RWPE2 (cell line): ENCODE measurements around the gene ASIC1.

Experiments used
- ATAC-seq: fragments of 200-7000 bp; cut with Tn5 transposase; 3 replicates; pipeline ENCODE4 v1.9.1; 2021; ENCODE audit warnings: low read depth
- DNase-seq: peaks from one replicate; pipeline ENCODE4 v3.0.0-alpha.2; 2020; ENCODE audit warnings: low spot score
- H3K27ac ChIP-seq: fragments of 450-650 bp; 2 replicates; pipeline ENCODE4 v1.5.1; 2017; ENCODE audit warnings: mild to moderate bottlenecking; ENCODE audit not compliant: poor library complexity, severe bottlenecking
- H3K27me3 ChIP-seq: fragments of 250-450 bp; sonication (Bioruptor Pico); 2 replicates; pipeline ENCODE4 v1.5.1; 2021; ENCODE audit warnings: mild to moderate bottlenecking, moderate library complexity; ENCODE audit not compliant: insufficient read depth, poor library complexity, severe bottlenecking
- H3K36me3 ChIP-seq: fragments of 250-450 bp; sonication (Bioruptor Pico); 2 replicates; pipeline ENCODE4 v1.5.1; 2020; ENCODE audit warnings: low read depth, mild to moderate bottlenecking, moderate library complexity
- H3K4me1 ChIP-seq: fragments of 250-450 bp; sonication (Bioruptor Pico); 2 replicates; pipeline ENCODE4 v1.5.1; 2021; ENCODE audit warnings: mild to moderate bottlenecking, moderate library complexity; ENCODE audit not compliant: insufficient read depth, poor library complexity, severe bottlenecking
- H3K4me3 ChIP-seq: fragments of 250-450 bp; sonication (Bioruptor Pico); 2 replicates; pipeline ENCODE4 v1.5.1; 2021; ENCODE audit warnings: mild to moderate bottlenecking, moderate library complexity; ENCODE audit not compliant: severe bottlenecking
- H3K9me3 ChIP-seq: fragments of 250-450 bp; sonication (Bioruptor Pico); 2 replicates; pipeline ENCODE4 v1.5.1; 2021; ENCODE audit warnings: mild to moderate bottlenecking, moderate library complexity; ENCODE audit not compliant: severe bottlenecking
- TF ChIP-seq, protein P1 (sequence below): fragments of 450-650 bp; IDR thresholded peaks from one replicate; pipeline ENCODE4 v1.5.1; 2017; ENCODE audit warnings: mild to moderate bottlenecking, moderate library complexity; ENCODE audit not compliant: poor library complexity, severe bottlenecking

Gene ASIC1

GRCh38 chr12:50057000-50057841, at the start of gene ASIC1:
ASIC1 (plus strand) TSS chr12:50057596; CDS start chr12:50058767, 1,171 bp downstream.
- Histone ChIP-seq H3K9me3 (no peaks in the 10 kb centered on the region), H3K4me3 (peak within 1 kb of the TSS; percentile 47), H3K4me1 (peaks cover 6% of the 10 kb centered on the region), H3K36me3 (no peaks in the 10 kb centered on the region), H3K27ac (no peak within 1 kb of the TSS), H3K27me3 (no peaks in the 10 kb centered on the region)
- TF ChIP-seq, protein P1, sequence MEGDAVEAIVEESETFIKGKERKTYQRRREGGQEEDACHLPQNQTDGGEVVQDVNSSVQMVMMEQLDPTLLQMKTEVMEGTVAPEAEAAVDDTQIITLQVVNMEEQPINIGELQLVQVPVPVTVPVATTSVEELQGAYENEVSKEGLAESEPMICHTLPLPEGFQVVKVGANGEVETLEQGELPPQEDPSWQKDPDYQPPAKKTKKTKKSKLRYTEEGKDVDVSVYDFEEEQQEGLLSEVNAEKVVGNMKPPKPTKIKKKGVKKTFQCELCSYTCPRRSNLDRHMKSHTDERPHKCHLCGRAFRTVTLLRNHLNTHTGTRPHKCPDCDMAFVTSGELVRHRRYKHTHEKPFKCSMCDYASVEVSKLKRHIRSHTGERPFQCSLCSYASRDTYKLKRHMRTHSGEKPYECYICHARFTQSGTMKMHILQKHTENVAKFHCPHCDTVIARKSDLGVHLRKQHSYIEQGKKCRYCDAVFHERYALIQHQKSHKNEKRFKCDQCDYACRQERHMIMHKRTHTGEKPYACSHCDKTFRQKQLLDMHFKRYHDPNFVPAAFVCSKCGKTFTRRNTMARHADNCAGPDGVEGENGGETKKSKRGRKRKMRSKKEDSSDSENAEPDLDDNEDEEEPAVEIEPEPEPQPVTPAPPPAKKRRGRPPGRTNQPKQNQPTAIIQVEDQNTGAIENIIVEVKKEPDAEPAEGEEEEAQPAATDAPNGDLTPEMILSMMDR: no peak
- peak; percentile 66 for ATAC-seq
- DNase-seq: peak; percentile 75

GRCh38 chr12:50013361-50014147, 43.8 kb upstream of the ASIC1 start:
- peaks cover 13% of the 10 kb centered on the region for H3K4me1 ChIP-seq
- peaks cover 78% of the 10 kb centered on the region for H3K36me3 ChIP-seq
- H3K27me3 ChIP-seq: no peaks in the 10 kb centered on the region
- no peak for ATAC-seq
- H3K4me3 ChIP-seq: no peak overlapping the region
- TF ChIP-seq, protein P1: no peak
- H3K27ac ChIP-seq: no peak overlapping the region
- H3K9me3 ChIP-seq: no peaks in the 10 kb centered on the region
- DNase-seq: no peak

- DNase-seq: no peak
- Histone ChIP-seq H3K9me3 (no peaks in the 10 kb centered on the region), H3K27ac (no peak overlapping the region), H3K36me3 (peaks cover 73% of the 10 kb centered on the region), H3K4me3 (no peak overlapping the region), H3K27me3 (no peaks in the 10 kb centered on the region), H3K4me1 (peaks cover 13% of the 10 kb centered on the region)
- TF ChIP-seq, protein P1: no peak
- no peak for ATAC-seq
Observed at GRCh38 chr12:50014342-50014741, 43.1 kb upstream of the ASIC1 start.

DNA sequence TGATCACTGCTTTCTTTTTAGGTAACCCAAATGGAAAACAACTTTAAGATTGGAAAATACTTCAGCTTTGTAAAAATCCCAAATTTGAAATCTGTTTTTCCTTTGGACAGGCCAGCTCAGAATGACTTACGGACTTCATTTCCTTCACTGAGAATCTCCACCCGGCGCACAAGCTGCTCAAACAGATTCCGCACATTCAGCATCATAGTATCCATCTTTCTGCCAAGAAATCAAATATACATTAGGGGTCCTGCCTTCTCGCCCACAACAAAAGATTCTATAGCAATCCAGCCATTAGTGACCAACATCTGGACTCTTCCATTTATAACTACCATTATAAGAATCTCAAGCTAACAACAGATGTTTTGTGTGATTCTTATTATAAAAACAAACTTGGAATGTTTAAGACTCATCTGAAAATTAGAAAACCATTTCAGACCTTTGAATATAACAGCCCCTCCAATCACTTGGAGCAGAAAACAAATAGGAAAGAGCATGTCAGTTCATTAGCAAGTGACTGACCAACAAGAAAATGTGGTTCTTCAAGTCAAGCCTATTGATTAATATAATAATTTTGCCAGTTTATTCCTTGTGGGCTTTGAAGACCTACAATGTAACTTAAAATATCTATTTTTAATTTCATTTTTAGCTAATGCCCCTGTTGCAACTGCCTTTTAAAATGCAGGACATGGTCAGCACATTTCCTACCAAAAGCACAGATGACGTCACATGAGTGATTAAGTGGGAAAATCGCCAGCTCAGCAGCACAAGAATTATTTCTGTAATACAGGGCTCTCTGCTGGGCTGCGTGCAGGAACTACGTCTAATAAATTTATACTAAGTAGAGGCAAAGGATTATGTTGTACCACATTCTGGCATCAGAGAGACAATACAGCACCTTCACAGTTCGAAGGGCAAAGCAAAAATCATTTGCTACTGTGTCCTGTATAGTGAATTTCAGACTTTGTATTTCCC, 40.6 kb upstream of the ASIC1 start:
- H3K27ac ChIP-seq: peak overlapping the region; percentile 5
- peaks cover 13% of the 10 kb centered on the region for H3K4me1 ChIP-seq
- no peak for DNase-seq

More for the DNA sequence above, 40.6 kb upstream of the ASIC1 start:
- Histone ChIP-seq H3K4me3 (no peak overlapping the region), H3K27me3 (no peaks in the 10 kb centered on the region), H3K36me3 (peaks cover 57% of the 10 kb centered on the region), H3K9me3 (no peaks in the 10 kb centered on the region)
- ATAC-seq: no peak
- TF ChIP-seq, protein P1: no peak
